NOMO-1 treated with DMSO at 0.1 percent for 48 hours (cell line): ENCODE data around the gene S1PR2.

Experiments used
- DNase-seq: peaks from one replicate; lab custom pipeline; 2025; ENCODE audit not compliant: unreplicated experiment; lab: John Stamatoyannopoulos, UW

The S1PR2 gene

GRCh38 chr19:10230861-10231611, at the start of gene S1PR2:
S1PR2 (minus strand) TSS chr19:10231331; CDS start chr19:10224905, 6,426 bp downstream.
- DNase-seq: peak; percentile 38

DNA sequence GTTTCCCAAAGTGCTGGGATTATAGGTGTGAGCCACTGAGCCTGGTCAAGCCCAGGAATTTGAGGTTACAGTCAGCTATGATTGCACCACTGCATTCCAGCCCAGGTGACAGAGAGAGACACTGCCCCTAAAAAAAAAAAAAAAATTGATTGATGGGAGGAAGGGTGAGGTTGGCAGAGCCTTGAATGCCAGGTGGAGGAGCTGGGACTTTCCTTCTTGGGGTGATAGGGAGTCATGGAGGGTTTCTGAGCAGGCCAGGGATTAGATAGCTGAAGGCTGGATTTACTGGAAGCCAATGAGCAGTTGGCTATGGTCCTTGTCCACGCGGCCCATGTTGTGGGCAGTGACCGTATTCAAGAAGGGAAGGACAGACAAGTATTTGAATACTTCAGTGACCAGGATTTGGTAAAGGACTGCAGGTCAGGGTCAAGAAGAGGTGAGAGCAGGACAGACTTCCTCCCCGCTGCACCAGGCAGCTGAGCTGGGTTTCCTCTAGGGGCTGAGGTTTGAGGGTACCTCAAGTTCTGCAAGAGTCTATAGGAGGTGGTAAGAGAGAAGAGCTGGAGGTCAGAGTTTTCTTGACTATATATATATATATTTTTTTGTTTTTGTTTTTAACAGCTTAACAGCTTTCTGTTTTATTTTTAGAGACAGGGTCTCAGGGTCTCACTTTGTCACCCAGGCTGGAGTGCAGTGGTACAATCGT, 48.8 kb upstream of the S1PR2 start:
- DNase-seq: no peak

DNA sequence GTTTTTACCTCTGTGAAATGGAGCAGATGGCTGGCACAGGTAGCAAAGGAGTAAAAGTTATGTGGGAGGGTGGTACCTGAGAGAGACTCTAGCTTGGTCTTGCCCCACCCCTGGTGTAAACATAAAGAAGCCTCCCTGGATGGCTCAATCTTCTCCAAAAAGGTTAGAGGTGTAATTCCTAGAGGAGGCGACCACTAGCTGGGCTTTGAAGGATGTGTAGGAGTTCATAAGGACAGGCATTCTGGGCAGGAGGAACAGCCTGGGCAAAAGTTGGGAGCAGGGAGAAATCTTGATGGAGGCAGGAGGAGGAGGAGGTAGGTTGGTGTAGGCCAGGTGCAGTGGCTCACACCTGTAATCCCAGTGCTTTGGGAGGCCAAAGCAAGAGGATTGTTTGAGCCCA, 47.8 kb upstream of the S1PR2 start:
- no peak for DNase-seq

DNA sequence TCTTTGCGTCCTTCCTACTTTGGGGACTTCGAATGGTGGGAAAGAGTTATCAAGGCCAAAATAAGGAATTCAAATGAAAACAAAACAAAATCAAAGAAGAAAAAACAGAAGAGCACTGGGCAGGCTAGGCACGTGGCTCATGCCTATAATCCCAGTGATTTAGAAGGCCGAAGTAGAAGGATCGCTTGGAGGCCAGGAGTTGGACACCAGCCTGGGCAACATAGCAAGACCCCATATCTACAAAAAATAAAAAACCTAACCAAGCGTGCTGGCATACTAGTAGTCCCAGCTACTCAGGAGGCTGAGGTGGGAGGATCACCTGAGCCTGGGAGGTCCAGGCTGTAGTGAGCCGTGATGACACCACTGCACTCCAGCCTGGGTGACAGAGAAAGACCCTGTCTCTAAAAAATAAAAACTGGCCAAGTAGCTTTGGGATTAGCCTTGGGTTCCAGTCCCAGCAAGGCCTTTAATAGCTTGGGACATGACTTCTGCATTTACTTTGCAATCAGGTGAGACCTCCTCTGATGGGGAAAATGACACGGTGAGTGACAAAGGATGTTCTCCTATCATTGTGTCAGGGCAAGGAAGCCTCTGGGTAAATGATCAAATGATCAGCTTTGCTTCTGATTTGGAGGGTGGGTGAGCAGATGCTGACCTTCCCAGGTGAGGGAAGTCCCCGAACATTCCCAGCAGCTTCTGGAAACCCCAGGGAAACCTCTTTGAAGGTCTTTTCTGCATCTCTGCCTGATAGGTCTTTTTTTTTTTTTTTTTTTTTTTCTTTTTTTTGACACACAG, 46.9 kb upstream of the S1PR2 start:
- DNase-seq: no peak

GRCh38 chr19:10274589-10274988, 43.5 kb upstream of the S1PR2 start:
- DNase-seq: no peak

- no peak for DNase-seq
Measured at GRCh38 chr19:10271543-10272086, 40.5 kb upstream of the S1PR2 start.

GRCh38 chr19:10270616-10271394, 39.7 kb upstream of the S1PR2 start, which contains the start of gene ICAM1:
ICAM1 (plus strand) TSS chr19:10271120; CDS start chr19:10271160, 40 bp downstream.
- peak; percentile 61 for DNase-seq

DNA sequence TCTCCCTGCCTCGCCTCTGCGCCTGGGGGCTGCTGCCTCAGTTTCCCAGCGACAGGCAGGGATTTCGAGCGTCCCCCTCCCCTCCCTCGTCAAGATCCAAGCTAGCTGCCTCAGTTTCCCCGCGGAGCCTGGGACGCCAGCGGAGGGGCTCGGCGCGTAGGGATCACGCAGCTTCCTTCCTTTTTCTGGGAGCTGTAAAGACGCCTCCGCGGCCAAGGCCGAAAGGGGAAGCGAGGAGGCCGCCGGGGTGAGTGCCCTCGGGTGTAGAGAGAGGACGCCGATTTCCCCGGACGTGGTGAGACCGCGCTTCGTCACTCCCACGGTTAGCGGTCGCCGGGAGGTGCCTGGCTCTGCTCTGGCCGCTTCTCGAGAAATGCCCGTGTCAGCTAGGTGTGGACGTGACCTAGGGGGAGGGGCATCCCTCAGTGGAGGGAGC, 39.1 kb upstream of the S1PR2 start:
- DNase-seq: peak; percentile 76

DNA sequence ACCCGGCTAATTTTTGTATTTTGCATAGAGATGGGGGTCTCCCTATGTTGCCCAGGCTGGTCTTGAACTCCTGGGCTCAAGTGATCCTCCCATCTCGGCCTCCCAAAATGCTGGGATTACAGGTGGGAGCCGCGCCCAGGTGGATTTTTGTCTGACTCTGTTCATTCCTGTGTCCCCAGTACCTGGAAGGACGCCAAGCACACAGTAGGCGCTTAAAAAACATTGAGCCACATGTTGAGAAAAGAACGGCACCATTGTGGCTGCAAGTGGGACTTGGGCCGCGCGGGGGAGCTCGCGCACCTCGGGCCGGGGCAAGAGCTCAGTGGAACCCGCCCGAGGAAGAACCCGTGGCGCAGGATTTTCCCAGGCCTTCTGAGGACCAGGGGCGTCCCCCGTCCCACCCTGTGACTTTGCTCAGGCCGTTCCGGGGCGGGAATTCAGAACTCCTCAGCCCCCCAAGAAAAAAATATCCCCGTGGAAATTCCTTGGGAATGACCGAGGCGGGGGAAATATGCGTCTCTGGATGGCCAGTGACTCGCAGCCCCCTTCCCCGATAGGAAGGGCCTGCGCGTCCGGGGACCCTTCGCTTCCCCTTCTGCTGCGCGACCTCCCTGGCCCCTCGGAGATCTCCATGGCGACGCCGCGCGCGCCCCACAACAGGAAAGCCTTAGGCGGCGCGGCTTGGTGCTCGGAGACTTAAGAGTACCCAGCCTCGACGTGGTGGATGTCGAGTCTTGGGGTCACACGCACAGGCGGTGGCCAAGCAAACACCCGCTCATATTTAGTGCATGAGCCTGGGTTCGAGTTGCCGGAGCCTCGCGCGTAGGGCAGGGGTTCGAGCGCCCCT, 38.4 kb upstream of the S1PR2 start:
- peak; percentile 67 for DNase-seq

- DNase-seq: no peak
Measured at GRCh38 chr19:10268071-10268470, 36.9 kb upstream of the S1PR2 start.

DNA sequence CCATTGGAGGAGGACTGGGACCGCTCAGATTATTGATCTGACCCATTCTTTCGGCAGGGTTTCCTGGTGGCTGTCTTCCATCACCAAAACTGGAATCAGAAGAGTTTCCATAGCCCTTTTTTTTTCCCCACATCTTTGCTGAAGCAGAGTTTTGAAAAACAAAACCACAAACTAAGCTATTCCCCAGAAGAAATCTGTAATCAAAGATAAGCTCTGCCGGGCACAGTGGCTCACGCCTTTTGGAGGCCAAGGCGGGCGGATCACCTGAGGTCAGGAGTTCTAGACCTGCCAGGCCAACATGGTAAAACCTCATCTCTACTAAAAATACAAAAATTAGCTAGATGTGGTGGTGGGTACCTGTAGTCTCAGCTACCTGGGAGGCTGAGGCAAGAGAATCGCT, 35.6 kb upstream of the S1PR2 start:
- no peak for DNase-seq

DNA sequence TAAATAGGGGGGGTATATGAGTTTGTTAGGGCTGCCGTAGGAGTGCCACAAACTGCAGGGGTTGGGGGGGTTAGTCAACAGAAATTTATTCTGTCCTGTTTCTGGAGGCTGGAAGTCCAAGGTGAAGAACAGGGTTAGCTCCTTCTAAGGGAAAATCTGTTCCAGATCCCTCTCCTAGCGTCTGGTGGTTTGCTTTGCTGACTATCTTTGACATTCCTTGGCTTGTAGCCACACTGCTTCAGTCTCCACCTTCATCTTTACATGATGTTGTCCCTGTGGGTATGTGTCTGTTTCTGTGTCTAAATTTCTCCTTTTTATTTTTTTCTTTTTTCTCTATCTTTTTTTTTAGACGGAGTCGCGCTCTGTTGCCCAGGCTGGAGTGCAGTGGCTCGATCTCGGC, 31.6 kb upstream of the S1PR2 start:
- DNase-seq: no peak

- DNase-seq: no peak
Measured at GRCh38 chr19:10260141-10260584, 29.0 kb upstream of the S1PR2 start.

DNA sequence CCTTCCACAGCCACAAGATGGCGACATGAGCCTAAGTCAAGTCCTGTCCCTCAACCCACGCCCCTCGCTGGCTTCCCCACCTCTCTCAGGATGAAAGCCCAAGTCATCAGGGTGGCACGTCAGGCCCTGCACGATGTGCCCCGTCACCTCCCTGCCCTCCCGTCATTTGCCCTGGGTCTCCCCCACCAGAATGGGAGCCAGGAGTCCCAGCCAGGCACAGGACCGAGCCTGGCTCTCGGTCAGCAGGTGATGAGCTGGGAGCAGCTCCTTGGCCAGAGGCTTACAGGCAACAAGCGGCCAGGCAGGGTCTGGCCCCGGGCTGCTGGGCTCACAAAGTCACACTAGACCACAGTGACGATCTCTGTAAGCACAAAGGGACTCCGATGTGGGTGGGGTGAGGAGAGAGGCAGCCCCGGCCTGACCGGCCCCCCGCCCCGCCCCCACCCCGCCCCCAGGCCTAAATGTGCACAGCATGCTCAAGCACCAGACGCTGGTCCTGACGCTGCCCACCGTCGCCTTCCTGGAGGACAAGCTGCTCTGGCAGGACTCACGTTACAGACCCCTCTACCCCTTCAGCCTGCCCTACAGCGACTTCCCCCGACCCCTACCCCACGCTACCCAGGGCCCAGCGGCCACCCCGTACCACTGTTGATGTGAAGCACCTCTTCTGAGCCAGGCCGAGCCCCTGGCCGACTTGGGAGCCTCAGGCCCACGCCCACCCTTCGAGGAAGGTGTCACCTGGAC, 28.2 kb upstream of the S1PR2 start:
- DNase-seq: peak; percentile 71

DNA sequence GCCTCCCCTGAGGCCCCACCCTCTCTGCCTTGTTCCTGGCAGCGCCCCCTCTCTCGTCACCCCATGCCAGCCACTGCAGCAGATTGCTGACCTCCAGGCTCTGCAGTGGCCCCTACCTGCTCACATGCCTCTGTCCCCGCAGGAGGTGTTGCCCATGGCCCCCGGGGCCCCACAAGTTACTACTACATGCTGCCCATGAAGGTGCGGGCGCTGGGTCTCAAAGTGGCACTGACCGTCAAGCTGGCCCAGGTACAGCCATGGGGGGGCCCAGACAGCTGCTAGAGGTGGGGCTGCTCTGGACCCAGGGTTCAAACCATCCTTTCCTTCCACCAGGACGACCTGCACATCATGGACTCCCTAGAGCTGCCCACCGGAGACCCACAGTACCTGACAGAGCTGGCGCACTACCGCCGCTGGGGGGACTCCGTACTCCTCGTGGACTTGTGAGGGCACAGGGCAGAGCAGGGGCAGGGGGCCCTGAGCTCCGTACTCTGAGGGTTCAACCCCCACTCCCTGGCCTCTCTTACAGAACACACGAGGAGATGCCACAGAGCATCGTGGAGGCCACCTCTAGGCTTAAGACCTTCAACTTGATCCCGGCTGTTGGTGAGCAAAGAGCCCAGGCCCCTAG, 27.1 kb upstream of the S1PR2 start:
- DNase-seq: no peak

DNA sequence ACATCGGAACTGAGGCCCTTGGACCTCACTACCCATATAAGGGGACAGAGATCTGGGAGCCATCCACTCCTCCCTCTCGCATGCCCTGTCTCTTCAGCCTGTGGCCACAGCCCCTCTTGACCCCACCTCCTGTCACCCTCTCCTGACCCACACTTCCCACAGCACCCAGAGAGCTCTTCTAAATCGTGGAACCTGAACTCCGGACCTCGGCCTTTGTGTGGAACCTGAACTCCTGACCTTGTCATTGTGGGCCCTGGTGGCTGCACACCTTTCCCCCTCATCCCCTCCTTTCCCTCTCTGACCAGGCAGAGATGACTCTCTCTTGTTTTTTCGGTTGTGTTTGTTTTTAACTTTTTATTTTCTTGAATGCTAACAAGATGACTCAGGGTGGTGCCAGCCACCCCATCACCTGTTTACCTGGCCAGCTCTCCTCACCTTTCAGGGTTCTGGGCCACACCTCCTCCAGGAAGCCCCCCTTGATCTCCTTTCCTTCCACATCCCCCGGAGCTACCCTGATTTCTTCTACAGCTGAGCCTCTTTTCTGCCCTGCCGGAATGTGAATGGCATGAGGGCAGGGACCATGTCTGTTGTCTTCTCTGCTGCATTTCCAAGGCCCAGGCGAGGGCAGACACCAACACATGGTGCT, 26.0 kb upstream of the S1PR2 start:
- DNase-seq: no peak

- no peak for DNase-seq
Measured at GRCh38 chr19:10256551-10256950, 25.4 kb upstream of the S1PR2 start.

GRCh38 chr19:10255358-10255757, 24.2 kb upstream of the S1PR2 start:
- no peak for DNase-seq
